Ishikawa (cell line): ENCODE measurements around the gene CTNND1.

Experiments
- CEBPB ChIP-seq: IDR thresholded peaks from 2 replicates; pipeline ENCODE4 v1.6.1; 2012
- CREB1 ChIP-seq: IDR thresholded peaks from 2 replicates; pipeline ENCODE4 v1.6.1; 2012; ENCODE audit warnings: low read depth
- EGR1 ChIP-seq: IDR thresholded peaks from 2 replicates; pipeline ENCODE4 v1.6.1; 2012
- EP300 ChIP-seq: IDR thresholded peaks from 2 replicates; pipeline ENCODE4 v1.6.1; 2012; ENCODE audit warnings: borderline replicate concordance
- FOXM1 ChIP-seq: IDR thresholded peaks from 2 replicates; pipeline ENCODE4 v1.6.1; 2012; ENCODE audit warnings: low read depth, borderline replicate concordance
- MAX ChIP-seq: IDR thresholded peaks from 2 replicates; pipeline ENCODE4 v1.6.1; 2012
- RAD21 ChIP-seq: IDR thresholded peaks from 2 replicates; pipeline ENCODE4 v1.6.1; 2012; ENCODE audit warnings: low read depth
- TAF1 ChIP-seq: IDR thresholded peaks from 2 replicates; pipeline ENCODE4 v1.6.1; 2012; ENCODE audit warnings: low read depth, mild to moderate bottlenecking
- TEAD4 ChIP-seq: IDR thresholded peaks from 2 replicates; pipeline ENCODE4 v1.6.1; 2012
- USF1 ChIP-seq: IDR thresholded peaks from 2 replicates; pipeline ENCODE4 v1.6.1; 2012
- YY1 ChIP-seq: IDR thresholded peaks from 2 replicates; pipeline ENCODE4 v1.6.1; 2012; ENCODE audit warnings: low read depth
- TF ChIP-seq, protein P1 (sequence below): IDR thresholded peaks from 2 replicates; pipeline ENCODE4 v1.6.1; 2012; ENCODE audit warnings: low read depth, mild to moderate bottlenecking

DNA sequence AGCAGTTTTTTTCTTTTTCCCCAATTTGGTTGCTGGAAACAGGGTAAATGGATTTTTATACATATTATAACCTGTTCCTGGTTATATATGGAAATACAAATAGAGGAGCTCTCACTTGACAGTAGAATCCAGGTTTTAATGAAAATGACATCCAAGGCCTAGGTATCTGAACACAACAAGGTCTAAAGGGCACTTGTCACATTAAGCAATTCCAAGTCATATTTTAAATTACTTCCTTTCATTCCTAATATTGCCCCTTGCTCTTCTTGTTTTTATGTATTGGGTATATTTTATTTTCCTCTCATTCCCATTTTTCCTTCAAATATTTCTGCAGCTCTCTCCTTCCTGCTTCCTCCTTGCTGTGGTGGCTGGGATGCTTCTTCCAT is 27.1 kb downstream of the CTNND1 start:
- TF ChIP-seq CREB1 (no peak), MAX (no peak), EGR1 (no peak), RAD21 (no peak), USF1 (no peak), CEBPB (no peak), TEAD4 (no peak), TAF1 (no peak), FOXM1 (no peak), EP300 (no peak), YY1 (no peak)
- TF ChIP-seq, protein P1, sequence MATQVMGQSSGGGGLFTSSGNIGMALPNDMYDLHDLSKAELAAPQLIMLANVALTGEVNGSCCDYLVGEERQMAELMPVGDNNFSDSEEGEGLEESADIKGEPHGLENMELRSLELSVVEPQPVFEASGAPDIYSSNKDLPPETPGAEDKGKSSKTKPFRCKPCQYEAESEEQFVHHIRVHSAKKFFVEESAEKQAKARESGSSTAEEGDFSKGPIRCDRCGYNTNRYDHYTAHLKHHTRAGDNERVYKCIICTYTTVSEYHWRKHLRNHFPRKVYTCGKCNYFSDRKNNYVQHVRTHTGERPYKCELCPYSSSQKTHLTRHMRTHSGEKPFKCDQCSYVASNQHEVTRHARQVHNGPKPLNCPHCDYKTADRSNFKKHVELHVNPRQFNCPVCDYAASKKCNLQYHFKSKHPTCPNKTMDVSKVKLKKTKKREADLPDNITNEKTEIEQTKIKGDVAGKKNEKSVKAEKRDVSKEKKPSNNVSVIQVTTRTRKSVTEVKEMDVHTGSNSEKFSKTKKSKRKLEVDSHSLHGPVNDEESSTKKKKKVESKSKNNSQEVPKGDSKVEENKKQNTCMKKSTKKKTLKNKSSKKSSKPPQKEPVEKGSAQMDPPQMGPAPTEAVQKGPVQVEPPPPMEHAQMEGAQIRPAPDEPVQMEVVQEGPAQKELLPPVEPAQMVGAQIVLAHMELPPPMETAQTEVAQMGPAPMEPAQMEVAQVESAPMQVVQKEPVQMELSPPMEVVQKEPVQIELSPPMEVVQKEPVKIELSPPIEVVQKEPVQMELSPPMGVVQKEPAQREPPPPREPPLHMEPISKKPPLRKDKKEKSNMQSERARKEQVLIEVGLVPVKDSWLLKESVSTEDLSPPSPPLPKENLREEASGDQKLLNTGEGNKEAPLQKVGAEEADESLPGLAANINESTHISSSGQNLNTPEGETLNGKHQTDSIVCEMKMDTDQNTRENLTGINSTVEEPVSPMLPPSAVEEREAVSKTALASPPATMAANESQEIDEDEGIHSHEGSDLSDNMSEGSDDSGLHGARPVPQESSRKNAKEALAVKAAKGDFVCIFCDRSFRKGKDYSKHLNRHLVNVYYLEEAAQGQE, result no peak
